ENCODE data around the gene SLIT2.

Gene SLIT2

GRCh38 chr4:20271950-20272349 is 20.2 kb downstream of the SLIT2 start:
- no peaks in the 10 kb centered on the region for H4K20me1 ChIP-seq (ENCODE audit: insufficient read depth)
- no peaks in the 10 kb centered on the region for H3K27me3 ChIP-seq (ENCODE audit: insufficient read depth, low read depth)
- no peak overlapping the region for H3K27ac ChIP-seq
- H3K4me1 ChIP-seq (ENCODE audit: low read depth, poor library complexity, severe bottlenecking) = no peaks in the 10 kb centered on the region
- TF ChIP-seq, protein P1, sequence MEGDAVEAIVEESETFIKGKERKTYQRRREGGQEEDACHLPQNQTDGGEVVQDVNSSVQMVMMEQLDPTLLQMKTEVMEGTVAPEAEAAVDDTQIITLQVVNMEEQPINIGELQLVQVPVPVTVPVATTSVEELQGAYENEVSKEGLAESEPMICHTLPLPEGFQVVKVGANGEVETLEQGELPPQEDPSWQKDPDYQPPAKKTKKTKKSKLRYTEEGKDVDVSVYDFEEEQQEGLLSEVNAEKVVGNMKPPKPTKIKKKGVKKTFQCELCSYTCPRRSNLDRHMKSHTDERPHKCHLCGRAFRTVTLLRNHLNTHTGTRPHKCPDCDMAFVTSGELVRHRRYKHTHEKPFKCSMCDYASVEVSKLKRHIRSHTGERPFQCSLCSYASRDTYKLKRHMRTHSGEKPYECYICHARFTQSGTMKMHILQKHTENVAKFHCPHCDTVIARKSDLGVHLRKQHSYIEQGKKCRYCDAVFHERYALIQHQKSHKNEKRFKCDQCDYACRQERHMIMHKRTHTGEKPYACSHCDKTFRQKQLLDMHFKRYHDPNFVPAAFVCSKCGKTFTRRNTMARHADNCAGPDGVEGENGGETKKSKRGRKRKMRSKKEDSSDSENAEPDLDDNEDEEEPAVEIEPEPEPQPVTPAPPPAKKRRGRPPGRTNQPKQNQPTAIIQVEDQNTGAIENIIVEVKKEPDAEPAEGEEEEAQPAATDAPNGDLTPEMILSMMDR (conservative IDR thresholded peaks at IDR 0.05; ENCODE audit: low read depth, low read length) = no peak
- H3K36me3 ChIP-seq (ENCODE audit: insufficient read depth) = no peaks in the 10 kb centered on the region
- H3K79me2 ChIP-seq (ENCODE audit: insufficient read depth, low read depth) = no peaks in the 10 kb centered on the region
- no peak overlapping the region for H3K4me3 ChIP-seq (IDR thresholded peaks at IDR 0.05; ENCODE audit: insufficient read depth, low read depth, low read length)
- H3K9ac ChIP-seq = no peak overlapping the region
- no peak overlapping the region for H3K4me2 ChIP-seq
- no peak overlapping the region for H2AFZ ChIP-seq (ENCODE audit: low read depth)

- no peaks in the 10 kb centered on the region for H4K20me1 ChIP-seq (ENCODE audit: insufficient read depth)
- no peak overlapping the region for H3K4me3 ChIP-seq (IDR thresholded peaks at IDR 0.05; ENCODE audit: insufficient read depth, low read depth, low read length)
- no peak overlapping the region for H3K4me2 ChIP-seq
- H3K79me2 ChIP-seq (ENCODE audit: insufficient read depth, low read depth) = no peaks in the 10 kb centered on the region
- no peak overlapping the region for H3K27ac ChIP-seq
- H2AFZ ChIP-seq (ENCODE audit: low read depth) = no peak overlapping the region
- H3K27me3 ChIP-seq (ENCODE audit: insufficient read depth, low read depth) = no peaks in the 10 kb centered on the region
- H3K9ac ChIP-seq = no peak overlapping the region
- TF ChIP-seq, protein P1 (conservative IDR thresholded peaks at IDR 0.05; ENCODE audit: low read depth, low read length) = no peak
- no peaks in the 10 kb centered on the region for H3K36me3 ChIP-seq (ENCODE audit: insufficient read depth)
- no peaks in the 10 kb centered on the region for H3K4me1 ChIP-seq (ENCODE audit: low read depth, poor library complexity, severe bottlenecking)
Measured at GRCh38 chr4:20272411-20272872, 20.7 kb downstream of the SLIT2 start.

DNA sequence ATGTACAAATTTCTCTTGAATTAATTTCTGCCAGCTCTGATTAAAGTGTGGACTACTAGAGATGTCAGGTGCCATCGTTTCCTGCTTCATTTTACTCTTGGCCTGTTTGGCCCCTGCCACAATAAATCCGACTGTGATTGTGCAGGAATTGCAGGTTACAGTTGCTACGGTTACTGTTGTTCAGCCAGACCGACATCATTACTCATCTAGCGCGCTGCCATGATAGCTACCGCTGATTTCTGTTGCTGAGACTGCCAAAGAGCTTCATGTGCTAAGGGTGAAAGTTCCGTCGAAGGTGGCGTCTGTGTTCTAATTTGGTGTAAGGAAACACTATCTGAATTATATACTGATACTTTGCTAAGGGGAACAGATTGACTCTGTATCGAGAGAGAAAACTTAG is 22.1 kb downstream of the SLIT2 start:
- TF ChIP-seq, protein P1 (conservative IDR thresholded peaks at IDR 0.05; ENCODE audit: low read depth, low read length) = no peak
- no peak overlapping the region for H2AFZ ChIP-seq (ENCODE audit: low read depth)
- H3K9ac ChIP-seq = no peak overlapping the region
- H3K4me2 ChIP-seq = no peak overlapping the region
- H3K79me2 ChIP-seq (ENCODE audit: insufficient read depth, low read depth) = no peaks in the 10 kb centered on the region
- H3K4me3 ChIP-seq (IDR thresholded peaks at IDR 0.05; ENCODE audit: insufficient read depth, low read depth, low read length) = no peak overlapping the region
- no peaks in the 10 kb centered on the region for H3K4me1 ChIP-seq (ENCODE audit: low read depth, poor library complexity, severe bottlenecking)
- H3K27ac ChIP-seq = no peak overlapping the region
- no peaks in the 10 kb centered on the region for H4K20me1 ChIP-seq (ENCODE audit: insufficient read depth)
- H3K36me3 ChIP-seq (ENCODE audit: insufficient read depth) = no peaks in the 10 kb centered on the region
- H3K27me3 ChIP-seq (ENCODE audit: insufficient read depth, low read depth) = no peaks in the 10 kb centered on the region

DNA sequence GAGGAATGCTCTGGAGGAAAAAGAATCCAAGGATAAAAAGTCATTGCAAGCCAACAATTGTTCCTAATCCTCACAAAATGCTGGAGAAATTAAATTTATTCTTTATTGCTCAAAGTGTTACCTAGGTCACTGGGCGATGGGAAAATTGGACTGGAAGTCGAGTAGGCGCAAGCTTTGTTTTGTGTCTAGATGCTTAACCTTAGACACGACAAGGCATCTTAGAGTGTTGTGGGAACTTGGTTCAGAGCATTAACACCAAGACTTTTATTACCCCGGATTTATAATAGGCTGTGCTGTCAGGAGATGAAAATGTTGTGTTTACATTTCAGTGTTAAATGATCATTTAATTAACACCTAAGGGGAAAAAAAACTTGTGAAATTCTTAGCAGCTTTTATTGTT is 25.1 kb downstream of the SLIT2 start:
- Histone ChIP-seq H3K9ac (no peak overlapping the region), H3K36me3 (ENCODE audit: insufficient read depth) (no peaks in the 10 kb centered on the region), H3K27me3 (ENCODE audit: insufficient read depth, low read depth) (no peaks in the 10 kb centered on the region), H3K4me3 (IDR thresholded peaks at IDR 0.05; ENCODE audit: insufficient read depth, low read depth, low read length) (no peak overlapping the region), H3K4me1 (ENCODE audit: low read depth, poor library complexity, severe bottlenecking) (no peaks in the 10 kb centered on the region), H3K27ac (no peak overlapping the region), H2AFZ (ENCODE audit: low read depth) (no peak overlapping the region), H3K4me2 (no peak overlapping the region), H4K20me1 (ENCODE audit: insufficient read depth) (no peaks in the 10 kb centered on the region), H3K79me2 (ENCODE audit: insufficient read depth, low read depth) (no peaks in the 10 kb centered on the region)
- TF ChIP-seq, protein P1 (conservative IDR thresholded peaks at IDR 0.05; ENCODE audit: low read depth, low read length) = no peak

Measured in KMS-11 (cell line).